SH-SY5Y (cell line): ENCODE measurements around the gene CCDC81.

Experiments used
- GATA2 ChIP-seq: IDR thresholded peaks from 2 replicates; pipeline ENCODE4 v1.6.1; 2011; ENCODE audit warnings: mild to moderate bottlenecking, low read depth, low read length
- GATA3 ChIP-seq: IDR thresholded peaks from 2 replicates; pipeline ENCODE4 v1.6.1; 2011; ENCODE audit warnings: low read depth, mild to moderate bottlenecking, low read length, moderate library complexity

- TF ChIP-seq GATA3 (no peak), GATA2 (no peak)
These were observed 64.0 kb downstream of the CCDC81 start for GRCh38 chr11:86438685-86439084.
